Stimulated activated CD4-positive, alpha-beta T cell treated with anti-CD3 and anti-CD28 coated beads, Interleukin-1b, Interleukin-23, amount 100 ng/mL, for 4 hours (primary cell): Measurements from ENCODE around the gene CD101.

ENCODE experiments used
- DNase-seq, 2 donors: peaks; one replicate each; pipeline ENCODE4 v3.0.0-alpha.2; 2020; ENCODE audit warnings: low read depth in 2 of 2

CD101 gene

DNA sequence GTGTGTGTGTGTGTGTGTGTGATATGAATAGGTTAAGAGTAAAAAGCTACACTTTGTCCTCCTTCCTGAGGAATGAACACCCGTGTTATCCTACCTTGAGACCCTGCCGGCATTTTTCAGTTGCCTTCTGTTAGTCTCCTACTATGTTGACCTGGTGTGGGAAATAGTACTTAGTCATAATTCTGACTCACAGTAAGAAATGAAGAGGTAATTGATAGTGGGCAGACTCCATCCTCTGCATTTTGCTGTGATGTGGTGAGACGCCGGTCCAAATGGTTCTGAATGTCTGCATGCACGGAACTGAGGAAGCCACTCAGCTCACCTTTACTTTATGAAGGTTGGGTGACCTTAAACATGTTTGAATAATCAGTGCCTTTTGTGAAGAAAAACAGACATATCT, 12.6 kb downstream of the CD101 start:
- no peak for DNase-seq

DNA sequence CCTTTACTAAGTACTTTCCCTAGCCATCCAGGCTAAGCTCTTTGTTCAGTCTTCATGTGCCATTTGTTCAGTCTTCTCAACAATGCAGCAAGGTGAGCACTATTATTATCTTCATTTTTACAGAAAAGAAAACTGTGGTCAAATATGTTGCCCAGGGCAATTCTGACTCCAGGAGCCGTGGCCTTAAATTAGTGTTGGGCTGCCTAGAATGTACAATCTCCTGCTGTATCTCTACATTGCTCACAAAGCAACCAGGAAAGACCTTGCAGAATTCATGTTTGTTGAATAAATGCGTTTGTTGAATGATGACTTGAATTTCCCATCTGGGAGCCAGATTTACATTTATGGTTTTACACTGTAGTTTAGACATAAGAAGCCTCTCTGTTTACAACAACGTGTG, 14.2 kb downstream of the CD101 start:
- no peak for DNase-seq

DNA sequence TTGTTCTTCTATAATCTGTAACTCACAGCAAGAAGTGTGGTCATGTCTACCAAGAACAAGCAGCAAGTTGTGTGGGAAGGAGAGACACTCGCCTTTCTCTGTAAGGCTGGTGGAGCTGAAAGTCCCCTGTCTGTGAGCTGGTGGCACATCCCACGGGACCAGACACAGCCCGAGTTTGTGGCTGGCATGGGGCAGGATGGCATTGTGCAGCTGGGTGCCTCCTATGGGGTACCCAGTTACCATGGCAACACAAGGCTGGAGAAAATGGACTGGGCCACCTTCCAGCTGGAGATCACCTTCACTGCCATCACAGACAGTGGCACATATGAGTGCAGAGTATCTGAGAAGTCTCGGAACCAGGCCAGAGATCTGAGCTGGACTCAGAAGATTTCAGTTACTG, 15.5 kb downstream of the CD101 start:
- DNase-seq, result no peak

DNA sequence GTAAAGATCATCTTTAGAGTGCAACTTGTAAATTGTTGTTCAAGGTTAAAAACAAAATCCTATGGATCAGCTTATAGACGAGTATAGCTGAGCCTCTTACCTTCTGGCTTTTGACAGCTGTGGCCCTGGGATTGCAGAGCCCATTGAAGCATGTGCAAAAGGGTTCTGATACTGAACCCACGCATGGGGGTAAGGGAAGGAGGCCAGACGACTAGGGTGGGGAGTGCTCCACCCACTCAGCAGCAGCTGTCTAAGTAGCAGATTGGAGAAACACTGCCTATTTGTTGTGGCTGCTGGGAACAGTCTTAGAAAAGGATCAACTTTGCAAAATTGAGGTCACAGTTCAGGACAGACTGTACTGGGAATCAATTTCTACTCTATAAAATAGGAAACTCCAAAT, 16.1 kb downstream of the CD101 start:
- DNase-seq, result no peak

DNA sequence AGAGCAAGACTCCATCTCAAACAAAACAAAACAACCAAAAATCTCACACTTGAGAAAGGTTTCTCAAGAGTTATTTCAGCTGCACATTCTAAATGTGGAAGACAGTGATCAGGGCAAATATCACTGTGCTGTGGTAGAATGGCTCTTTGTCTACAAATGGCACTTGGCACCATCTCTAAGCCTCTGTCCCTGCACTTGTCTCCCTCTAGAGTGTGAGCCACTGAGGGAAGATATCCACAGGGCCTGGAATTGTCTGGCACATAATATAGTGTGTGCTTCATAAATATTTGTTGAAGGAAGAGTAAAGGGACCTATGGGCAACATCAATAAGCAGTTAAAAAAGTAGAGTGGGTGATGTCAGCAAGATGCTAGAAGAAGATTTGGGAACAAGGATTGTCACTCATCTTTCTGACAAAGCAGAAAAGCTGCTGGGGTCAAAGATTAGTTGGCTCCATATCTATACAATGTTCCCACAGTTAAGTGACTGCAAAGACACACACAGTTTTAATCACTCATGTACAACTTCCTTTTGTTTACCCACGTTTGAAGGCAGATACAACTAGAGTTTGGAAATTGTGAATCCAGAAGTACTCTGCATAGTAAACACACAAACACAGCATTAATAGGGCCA, 19.1 kb downstream of the CD101 start:
- DNase-seq, result no peak

DNA sequence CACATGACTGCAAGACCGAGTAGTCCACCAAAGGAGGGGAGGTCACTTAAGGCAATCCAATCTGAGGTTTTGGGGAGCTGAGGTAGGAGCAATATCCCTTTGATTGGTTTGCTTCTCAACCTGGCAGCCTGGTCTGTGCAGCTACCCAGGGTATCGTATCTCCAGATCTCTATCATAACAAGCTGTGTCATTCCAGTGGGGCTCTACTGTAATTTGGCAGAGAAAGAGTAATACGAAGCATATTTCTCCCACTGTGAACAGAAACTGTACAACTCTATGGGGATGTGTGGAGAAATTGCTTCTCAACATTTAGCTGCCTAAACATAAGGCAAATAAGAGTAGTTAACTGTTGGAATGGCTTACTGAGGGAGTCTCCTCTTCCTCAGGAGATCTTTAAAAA, 20.6 kb downstream of the CD101 start:
- DNase-seq, result no peak

DNA sequence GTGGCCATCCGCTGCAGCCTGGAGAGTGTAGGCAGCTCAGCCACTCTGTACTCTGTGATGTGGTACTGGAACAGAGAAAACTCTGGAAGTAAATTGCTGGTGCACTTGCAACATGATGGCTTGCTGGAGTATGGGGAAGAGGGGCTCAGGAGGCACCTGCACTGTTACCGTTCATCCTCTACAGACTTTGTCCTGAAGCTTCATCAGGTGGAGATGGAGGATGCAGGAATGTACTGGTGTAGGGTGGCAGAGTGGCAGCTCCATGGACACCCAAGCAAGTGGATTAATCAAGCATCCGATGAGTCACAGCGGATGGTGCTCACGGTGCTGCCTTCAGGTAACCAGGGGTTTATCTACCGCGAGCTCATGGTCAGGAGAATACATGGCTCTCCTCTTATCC, 24.0 kb downstream of the CD101 start:
- DNase-seq, result no peak

DNA sequence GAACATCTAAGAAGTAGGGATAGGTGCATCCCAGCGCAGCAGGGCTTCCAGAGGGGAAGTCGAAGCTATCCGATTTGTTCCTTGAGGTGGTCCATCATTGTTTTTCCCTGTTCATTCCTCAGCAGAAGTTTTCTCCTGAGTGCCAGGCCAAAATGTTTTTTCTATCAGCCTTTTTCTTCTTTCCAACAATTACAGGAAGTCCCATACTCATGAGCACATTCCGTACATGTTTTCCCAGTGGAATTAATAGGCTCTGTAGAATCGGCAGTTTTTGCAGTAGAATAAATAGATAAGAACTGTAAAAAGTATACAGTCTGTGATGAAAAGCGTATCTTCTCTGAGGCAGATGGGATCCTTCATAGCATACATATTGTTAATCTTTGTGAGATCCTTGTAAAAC, 24.8 kb downstream of the CD101 start:
- DNase-seq, result no peak

DNA sequence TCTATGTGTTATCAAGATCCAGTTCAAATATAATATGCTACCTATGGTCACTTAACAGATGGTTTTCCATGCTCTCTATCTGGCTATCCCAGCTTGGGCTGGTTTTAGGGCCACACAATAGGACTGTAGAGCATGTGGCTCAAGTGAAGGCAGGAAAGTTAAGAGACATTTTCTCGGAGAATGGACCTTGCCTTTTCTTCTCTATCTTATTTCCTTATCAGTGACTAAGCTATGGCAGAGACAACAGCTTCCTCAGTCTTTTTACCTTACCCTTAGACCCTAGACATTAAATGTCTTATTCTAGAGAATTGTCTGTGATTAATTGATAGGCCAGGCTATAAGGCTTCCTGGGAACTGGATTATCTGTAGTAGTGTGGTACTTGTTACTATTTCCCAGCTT, 28.1 kb downstream of the CD101 start:
- DNase-seq, result no peak

DNA sequence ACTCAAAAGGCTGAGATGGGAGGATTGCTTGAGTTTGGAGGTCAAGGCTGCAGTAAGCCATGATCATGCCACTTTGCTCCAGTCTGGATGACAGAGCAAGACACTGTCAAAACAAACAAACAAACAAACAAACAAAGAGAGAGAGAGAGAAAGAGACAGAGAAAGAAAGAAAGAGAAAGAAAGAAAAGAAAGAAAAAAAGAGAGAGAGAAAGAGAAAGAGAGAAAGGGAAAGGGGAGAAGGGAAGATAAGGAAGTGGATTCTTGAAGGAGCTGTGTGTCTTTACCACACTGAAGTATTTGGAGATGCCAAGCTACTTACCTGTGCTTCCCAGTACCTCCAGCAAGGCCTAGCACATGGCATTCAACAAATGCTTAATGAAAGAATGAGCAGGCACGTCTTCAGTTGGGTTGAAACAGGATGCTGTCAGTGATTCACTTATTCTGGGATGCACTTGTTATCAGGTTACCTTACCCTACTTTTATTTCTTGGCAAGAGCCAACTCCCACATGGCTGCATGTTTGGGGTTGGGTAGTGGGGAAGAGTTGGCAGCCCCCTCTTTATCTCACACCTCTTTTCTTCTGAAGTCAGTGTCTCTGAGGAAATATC, 28.8 kb downstream of the CD101 start:
- no peak for DNase-seq

DNA sequence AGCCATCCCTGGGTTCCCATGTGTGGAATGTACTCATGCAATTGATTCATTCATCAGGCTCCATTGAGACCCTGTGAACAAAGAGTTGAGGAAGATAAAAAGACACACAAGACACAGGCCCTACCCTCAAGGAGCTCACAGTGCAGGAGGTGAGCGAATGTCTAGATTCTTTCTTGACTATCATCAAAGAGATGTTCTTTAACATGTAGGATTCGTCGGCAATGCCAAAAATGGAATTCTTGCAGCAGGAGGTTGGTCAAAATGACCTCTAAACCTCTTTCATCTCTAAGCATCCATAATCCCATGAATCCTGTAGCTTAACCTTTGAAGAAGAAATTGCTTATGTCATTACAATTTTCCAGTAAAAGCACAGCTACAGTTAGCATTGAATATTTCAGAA, 30.7 kb downstream of the CD101 start:
- no peak for DNase-seq

DNA sequence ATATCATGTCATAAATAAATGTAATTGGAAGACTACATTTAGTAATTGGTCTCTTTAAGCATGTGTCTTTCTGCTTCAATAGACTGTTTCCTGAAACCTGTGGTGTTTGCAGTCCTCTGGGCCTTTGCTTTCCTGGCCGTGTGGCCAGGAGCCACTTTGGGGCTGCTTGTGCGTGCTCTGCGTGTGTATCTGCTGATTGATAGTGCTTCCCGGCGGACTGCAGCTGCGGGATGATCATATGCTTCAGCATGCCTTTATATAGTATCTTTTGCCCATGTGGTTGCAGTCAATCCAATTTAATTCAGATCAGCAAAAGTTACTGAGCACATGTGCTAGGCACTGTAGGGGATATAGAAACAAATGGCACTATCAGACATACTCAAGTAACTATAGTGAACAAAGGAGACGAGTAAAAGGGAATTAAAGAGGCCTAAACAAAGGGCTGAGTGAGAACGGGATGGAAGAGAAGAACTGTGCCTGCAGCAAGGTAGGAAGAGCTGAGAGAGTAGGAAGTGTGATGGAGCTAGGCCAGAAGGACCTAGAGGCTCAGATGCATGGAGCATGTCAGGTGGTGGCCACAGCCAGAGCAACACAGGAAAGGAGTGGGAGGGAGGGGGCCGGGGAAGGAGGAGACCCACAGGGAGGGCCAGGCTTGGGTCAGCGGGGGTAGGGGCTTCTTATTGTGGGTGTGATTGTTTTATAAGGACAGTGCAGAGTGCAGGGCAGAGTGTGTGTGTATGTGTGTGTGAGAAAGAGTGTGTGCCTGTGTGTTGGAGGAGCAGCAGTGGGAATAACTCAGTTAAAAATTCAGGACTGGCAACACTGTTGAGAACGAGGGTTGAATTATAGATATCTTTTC, 31.4 kb downstream of the CD101 start:
- no peak for DNase-seq

DNA sequence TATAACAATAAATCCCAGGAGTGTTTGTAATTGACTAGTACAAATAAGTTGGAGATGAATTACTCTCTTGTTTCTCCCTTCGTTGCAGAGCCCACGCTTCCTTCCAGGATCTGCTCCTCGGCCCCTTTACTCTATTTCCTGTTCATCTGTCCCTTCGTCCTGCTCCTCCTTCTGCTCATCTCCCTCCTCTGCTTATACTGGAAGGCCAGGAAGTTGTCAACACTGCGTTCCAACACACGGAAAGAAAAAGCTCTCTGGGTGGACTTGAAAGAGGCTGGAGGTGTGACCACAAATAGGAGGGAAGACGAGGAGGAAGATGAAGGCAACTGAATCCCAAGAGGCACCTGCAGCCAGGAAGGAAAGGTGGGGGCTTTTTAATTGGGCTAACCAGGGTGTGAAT, 32.2 kb downstream of the CD101 start:
- DNase-seq, result no peak

DNA sequence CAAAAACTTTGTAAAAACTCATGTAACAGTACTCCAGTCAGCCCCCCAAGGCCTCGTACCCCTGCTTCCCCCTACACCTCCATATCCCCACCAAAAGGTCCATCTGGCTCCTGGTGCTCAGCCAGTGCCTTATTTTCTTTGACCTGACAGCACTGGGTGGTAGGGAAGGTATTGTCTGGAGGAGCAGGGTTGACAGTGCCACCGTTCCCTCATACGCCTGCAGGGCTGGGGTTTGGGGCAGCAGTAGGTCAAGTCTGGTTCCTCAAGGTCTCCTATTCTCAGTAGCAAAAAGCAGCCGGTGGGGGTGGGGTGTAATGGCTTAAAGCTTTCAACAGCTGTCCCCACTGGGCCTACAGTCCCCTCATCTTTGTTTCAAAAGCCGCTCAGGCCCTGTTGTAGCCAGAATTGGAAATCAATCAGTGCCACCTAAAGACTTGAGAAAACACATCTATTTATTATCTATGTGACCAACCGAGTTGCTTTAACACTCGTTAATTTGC, 33.3 kb downstream of the CD101 start:
- DNase-seq, result no peak

DNA sequence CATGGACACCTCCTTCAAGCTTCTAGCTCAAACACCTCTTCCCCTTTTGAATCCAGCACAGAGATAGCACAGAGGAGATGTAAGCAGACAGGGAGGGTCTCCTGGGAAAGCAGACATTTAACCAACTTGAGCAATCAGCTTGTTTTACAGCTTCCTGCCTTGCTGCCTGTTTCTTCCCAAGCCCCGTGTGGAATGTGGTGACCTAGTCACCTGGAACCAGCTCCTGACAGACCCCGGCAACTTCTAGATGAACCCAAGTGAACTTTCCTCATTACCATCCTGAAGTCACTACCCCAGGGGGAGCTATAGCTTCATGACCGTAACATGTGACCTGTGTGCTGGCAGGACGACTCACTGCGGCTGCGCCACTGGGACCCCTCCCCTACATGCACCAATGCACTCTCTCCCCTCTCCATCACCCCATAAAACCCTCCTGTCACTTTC, 34.5 kb downstream of the CD101 start:
- no peak for DNase-seq

DNA sequence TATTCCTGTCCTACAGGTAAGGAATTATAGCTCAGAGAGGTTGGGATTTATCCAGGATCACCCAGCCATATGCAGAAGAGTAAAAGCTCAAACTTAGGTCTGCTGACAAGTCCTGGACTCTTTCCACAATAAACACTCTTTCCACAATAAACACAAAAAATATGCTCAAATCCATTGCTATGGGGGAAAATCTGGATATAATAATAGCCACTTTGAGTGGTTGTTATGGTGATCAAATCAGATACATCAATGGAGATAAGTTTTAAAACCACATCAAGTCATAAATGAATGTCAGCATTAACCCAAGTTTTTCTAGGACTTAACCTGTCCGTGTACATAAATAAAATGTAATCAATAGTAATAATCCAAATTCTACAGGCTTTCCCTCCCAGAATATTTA, 36.2 kb downstream of the CD101 start:
- DNase-seq, result no peak

DNA sequence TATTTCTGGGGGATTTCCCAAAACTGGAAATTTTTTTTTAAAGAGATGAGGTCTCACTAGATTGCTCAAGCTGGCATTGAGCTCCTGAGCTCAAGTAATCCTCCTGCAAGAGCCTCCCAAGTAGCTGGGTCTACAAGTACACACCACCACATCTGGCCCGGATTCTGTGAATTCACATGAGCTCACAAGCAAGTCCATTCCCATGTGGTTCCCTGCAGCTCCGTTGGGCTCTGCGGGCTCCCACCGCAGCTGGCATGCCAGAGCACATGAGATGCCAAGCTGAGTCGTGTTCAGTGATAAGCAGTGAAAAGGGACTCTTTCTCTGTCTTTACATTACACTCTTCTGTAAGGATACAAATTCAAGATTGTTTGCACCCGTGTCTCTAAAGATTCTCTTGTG, 36.7 kb downstream of the CD101 start:
- no peak for DNase-seq

DNA sequence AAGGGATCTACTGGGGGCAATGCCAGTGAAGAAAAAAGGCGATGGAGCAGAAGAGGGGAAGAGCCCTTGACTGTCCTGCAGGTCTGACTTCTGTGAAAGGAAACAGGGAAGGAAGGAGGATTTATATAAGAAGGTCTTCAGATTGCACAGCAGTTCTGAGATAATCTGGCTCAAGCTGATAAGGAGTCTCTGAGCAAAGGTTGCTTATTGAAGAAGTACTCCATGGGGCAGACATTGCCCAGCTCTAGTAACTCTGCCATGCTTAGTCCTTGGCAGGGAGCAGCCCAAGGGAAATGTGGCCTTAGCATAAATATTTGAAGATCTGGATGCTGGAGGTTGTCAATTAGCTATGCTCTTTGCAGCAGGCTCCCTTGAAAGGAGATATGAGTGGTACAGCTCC, 42.7 kb downstream of the CD101 start:
- no peak for DNase-seq

DNA sequence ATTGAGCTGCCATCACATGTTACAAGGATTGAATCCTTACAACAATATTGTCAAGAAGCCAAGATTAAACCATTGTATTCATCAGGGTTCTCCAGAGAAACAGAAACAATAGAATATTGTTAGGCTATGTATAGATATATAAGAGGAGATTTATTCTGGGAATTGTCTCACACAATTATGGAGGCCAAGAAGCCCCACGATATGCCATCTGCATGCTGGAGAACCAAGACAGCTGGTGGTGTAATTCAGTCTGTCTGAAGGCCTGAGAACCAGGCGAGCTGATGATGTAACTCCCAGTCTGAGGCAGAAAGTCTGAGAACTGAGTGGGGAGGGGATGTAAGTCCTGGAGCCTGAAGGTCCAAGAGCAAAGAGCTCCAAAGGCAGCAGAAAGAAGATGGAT, 44.1 kb downstream of the CD101 start:
- no peak for DNase-seq

DNA sequence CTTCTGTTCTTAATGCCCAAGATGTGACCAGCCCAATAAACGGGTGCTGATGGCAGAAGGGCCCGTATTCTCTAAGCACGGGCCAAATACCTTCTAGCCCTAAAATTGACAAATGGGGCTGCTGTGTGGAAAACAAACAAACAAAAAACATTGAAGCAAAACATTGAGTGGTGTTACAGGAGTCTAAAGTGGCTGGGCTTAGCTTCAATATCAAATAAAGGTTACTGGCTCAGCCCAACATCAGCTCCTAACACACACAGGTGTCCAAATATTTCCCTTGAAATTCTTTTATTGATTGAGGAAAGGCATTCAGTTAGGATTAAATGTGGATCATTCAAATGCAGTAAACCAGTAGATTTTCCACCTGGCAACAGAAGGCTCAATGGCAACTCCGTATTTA, 45.2 kb downstream of the CD101 start:
- DNase-seq, result no peak

DNA sequence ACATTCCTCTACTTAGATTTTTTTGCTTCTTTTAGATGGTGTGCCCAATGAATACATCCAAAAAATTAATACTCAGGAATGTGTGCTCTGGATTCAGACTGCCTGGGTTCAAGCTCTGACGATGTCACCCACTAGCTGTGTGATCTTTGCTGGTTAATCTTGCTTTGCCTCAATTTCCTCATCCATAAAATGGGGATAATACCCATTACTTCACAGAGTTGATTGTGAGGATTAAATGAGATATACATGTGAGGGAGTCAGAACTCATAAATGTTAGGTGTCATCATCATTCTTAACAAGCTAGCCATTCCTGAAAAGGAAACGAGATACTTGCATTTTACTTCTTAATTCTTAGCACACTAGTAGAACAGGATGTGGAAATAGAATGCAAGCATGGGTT, 45.7 kb downstream of the CD101 start:
- DNase-seq, result no peak

DNA sequence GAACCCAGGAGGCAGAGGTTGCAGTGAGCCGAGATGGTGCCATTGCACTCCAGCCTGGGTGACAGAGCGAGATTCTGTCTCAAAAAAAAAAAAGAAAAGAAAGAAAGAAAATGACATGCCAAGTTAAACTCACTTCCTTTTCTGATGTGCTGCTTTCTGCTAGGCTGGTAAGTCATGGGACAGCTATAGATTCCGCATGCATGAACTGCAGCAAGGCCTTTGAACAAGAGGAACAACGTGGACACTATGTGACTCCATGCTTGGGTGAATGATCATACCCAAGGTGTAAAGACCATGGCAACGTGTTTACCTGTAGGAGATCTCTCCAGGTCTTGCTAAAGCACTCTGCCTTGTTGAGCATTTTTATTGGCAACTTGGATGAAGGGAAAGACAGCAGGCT, 48.3 kb downstream of the CD101 start:
- no peak for DNase-seq
